RPMI7951 (cell line): ENCODE measurements around the gene BACE1. TPM values are rescaled to one million over a fixed set of nuclear protein-coding genes. Genes with fewer than 3 reads are reported as not detected.
"Not testable (repeated sequence)": the region's sequence is repeated elsewhere in the genome, so short reads cannot be mapped to it uniquely, and the experiment has no call there.

ENCODE experiments used
- DNase-seq: peaks from one replicate; pipeline ENCODE4 v3.0.0-alpha.2; 2012; ENCODE audit warnings: low read depth
- total RNA-seq: library from RNA; depleted of rRNA; stranded (reverse); fragments of >200 nt; shearing (Covaris generic); gene quantifications from 2 replicates; pipeline ENCODE4 v1.2.3, GENCODE V29; 2014; rRNA removed

The BACE1 gene
- 27.5 and 32.3 TPM in 2 replicates for total RNA-seq

DNA sequence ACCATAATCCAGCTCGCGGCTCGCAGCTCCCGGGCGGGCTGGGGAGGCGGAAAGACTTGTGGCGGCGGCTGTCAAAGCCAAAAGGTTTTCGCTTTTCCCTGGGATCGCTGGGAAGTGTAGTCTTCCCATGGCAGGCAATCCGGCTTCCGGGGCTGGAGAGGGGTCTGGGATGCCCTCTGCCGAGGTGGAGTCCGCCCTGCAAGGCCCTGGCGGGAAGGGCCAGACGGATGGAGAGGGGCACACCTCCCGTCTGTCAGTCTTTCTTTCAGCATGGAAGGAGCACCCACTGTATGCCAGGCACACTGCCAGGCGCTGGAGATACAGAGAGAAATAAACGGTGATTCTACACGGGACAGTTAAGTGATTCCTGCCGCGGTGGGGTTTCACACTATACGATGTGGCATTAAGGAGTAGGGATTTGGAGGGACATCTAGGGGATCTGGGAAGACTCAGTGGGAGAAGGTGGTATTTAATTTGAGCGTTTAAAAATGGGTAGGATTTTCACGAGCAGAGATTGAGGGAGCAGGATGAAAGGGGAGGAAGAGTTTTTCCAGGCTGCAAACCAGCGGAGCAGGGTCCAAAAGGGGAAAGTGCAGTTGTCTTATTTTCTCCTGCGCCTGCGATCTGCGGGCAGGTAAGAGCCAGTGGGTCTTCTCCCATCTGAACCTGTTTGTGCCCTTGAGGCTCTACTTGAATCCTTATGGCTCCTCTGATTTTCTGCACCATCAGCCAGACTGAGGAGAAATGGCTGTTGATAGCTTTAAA is at the start of gene BACE1:
Gene BACE1 (minus strand): TSS at position 60 of the 765 bp plus-strand sequence. CDS start 461 bp downstream, outside the sequence.
- peak; percentile 87 for DNase-seq

DNA sequence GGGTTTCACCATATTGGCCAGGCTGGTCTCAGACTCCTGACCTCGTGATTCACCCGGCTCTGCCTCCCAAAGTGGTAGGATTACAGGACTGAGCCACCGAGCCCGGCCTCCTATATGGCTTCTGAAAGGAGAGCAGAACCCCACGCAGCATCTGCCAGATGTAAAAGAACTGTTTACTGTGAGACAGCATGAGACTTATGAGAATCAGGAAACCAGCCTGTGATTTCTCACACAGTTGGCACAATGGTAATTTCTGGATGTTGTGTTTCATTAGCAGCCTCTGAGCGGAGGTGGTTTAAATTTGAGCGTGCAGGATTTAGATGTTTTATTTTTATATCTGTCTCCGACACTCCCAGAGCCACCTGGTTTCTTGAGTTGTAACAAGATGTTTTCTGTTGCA is 45.4 kb upstream of the BACE1 start:
- DNase-seq, result no peak

- no peak for DNase-seq
Measured at GRCh38 chr11:117356126-117356890, 40.3 kb upstream of the BACE1 start.

DNA sequence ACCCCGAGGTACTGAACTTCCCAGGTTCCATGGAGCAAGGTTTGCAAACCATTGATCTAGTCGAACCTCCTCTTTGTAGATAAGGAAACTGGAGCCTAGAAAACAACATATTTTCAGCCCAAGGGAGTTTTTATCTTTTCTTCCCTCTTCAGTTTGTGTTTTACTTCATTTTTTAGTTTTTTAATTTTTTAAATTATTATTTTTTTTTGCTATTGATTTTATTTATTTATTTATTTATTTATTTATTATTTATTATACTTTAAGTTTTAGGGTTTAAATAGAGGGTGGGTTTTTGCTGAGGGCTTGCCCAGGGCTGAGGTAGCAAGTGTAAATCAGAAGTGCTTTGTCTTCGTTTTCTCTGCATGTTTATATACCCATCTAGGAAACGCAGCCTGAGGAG is 38.5 kb upstream of the BACE1 start:
- DNase-seq, result no peak

GRCh38 chr11:117345039-117345438 is 29.0 kb upstream of the BACE1 start:
- DNase-seq, result peak; percentile 13

- DNase-seq, result no peak
Measured at GRCh38 chr11:117337076-117337475, 21.0 kb upstream of the BACE1 start.

DNA sequence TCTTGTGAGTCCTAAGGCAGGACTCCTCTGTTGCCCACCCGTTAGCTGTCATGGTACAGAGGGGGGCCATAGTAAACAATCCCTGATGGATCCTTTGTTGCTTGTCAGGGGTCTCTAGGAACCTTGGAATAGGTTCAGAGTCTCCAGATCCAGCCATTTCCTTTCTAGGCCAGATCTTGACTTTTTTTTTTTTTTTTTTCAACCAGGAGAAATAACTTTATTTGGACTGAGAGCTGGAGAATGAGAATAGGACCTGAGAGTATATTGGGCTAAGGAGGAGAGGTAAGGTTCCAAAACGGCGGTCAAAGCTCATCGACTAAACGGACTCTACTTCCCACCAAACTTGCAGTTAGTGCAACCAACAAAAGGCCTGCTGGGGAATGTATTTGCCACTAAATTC is 19.3 kb upstream of the BACE1 start:
- no peak for DNase-seq

GRCh38 chr11:117334896-117335295 is 18.8 kb upstream of the BACE1 start:
- no peak for DNase-seq

- no peak for DNase-seq
Measured at GRCh38 chr11:117333917-117334316, 17.9 kb upstream of the BACE1 start.

DNA sequence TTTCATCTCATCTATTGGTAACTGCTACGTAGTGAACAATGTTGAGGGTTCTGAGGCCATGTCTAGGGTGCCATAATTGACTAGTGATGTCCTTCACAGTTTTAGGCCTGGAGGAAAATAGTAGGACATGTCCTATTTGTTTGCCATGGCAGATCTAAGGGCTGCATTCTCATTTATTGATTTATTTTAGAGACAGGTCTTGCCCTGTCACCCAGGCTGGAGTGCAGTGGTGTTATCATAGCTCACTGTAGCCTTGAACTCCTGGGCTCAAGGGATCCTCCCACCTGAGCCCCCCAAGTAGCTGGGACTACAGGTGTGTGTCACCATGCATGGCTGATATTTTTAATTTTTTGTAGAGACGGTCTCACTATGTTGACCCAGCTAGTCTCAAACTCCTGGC is 16.8 kb upstream of the BACE1 start:
- DNase-seq, result no peak

- peak; percentile 46 for DNase-seq
Measured at GRCh38 chr11:117328375-117329010, 12.4 kb upstream of the BACE1 start.

- peak; percentile 97 for DNase-seq
Measured at GRCh38 chr11:117327567-117328374, 11.7 kb upstream of the BACE1 start, which contains the start of gene CEP164. CEP164 (plus strand) TSS chr11:117327854; CDS start chr11:117338587, 10,733 bp downstream.

GRCh38 chr11:117327255-117327566 is 11.2 kb upstream of the BACE1 start:
- not testable (repeated sequence) for DNase-seq

DNA sequence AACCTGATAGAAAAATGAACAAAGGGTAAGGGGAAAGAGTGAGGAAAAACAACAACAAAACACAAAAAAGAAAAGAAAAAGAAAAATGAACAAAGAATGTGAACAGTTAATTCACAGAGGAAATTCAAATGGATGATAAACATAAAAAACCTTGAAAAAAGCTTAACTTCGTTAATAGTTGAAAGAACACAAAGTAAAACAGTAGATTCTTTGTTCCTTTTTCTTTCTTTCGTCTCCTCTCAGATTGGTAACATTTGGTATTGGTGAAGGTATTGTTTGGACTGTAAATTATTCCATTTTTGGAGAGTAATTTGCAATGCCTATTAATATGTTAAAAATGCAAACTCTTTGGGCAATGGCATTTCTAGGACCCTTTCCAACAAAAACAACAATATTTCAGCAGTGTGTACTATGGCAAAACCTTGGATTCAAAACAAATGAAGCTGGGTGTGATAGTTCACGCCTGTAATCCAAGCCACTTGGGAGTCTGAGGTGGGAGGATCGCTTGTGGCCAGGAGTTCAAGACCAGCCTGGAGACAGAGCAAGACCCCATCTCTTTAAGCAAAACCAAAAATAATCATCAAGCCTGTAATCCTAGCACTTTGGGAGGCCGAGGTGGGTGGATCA is 3.3 kb upstream of the BACE1 start:
- DNase-seq, result no peak

DNA sequence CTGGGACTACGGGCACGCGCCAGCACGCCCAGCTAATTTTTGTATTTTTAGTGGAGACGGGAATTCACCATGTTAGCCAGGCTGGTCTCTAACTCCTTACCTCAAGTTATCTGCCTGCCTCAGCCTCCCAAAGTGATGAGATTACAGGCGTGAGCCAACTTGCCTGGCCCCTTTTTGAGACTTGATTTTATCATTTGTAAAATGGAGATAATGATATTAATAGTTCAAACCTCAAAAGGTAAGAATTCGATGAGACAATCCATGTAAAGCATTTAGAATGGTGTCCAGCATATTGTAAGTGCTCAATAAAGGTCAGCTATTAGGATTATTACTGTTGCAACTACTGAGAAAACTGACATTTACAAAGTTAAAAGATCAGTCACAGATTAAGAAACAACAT is 2.7 kb upstream of the BACE1 start:
- no peak for DNase-seq

- DNase-seq, result peak; percentile 4
Measured at GRCh38 chr11:117315285-117316196, 515 bp downstream of the BACE1 start.

- no peak for DNase-seq
Measured at GRCh38 chr11:117314840-117315239, 1.2 kb downstream of the BACE1 start.

- DNase-seq, result no peak
Measured at GRCh38 chr11:117313828-117314768, 2.0 kb downstream of the BACE1 start.

- no peak for DNase-seq
Measured at GRCh38 chr11:117313091-117313490, 3.0 kb downstream of the BACE1 start.
